Measurements from ENCODE around the gene ASCL4. TPM values are rescaled to one million over a fixed set of nuclear protein-coding genes. Genes with fewer than 3 reads are reported as not detected.

ASCL4 gene
- total RNA-seq, 4 donors from 2014 or later: not detected

DNA sequence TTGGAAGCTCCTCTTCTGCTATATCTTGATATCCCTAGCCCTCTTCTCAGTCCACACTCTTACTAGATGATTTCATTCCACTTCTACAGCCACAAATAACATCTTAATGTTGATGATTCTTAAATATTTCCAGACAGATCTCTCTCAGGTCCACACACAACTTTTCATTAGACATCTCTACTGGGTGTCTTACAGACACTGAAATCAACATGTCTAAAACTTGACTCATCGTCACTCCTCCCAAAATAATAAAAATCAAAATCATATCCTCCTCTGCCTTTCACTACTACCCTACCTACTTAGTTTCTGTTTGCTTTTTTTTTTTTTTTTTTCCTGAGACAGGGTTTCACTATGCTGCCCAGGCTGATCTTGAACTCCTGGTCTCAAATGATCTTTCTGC is 25.4 kb upstream of the ASCL4 start:
- DNase-seq (no peak), ATAC-seq (no peak)
- Histone ChIP-seq H3K4me1 (no peaks in the 10 kb centered on the region), H3K4me3 (no peak overlapping the region), H3K36me3 (peaks cover 0 to 70% of the 10 kb centered on the region in 2 donors), H3K27me3 (no peaks in the 10 kb centered on the region), H3K9me3 (no peaks in the 10 kb centered on the region), H3K27ac (no peak overlapping the region)
- intact Hi-C loops (cut with DNase I; ENCODE audit: low total_unique reads): no loop called here
- no peak for TF ChIP-seq POLR2A (IDR thresholded peaks at IDR 0.05)
- TF ChIP-seq, protein P1, sequence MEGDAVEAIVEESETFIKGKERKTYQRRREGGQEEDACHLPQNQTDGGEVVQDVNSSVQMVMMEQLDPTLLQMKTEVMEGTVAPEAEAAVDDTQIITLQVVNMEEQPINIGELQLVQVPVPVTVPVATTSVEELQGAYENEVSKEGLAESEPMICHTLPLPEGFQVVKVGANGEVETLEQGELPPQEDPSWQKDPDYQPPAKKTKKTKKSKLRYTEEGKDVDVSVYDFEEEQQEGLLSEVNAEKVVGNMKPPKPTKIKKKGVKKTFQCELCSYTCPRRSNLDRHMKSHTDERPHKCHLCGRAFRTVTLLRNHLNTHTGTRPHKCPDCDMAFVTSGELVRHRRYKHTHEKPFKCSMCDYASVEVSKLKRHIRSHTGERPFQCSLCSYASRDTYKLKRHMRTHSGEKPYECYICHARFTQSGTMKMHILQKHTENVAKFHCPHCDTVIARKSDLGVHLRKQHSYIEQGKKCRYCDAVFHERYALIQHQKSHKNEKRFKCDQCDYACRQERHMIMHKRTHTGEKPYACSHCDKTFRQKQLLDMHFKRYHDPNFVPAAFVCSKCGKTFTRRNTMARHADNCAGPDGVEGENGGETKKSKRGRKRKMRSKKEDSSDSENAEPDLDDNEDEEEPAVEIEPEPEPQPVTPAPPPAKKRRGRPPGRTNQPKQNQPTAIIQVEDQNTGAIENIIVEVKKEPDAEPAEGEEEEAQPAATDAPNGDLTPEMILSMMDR (IDR thresholded peaks at IDR 0.05 in 4 of 5, conservative IDR thresholded peaks at IDR 0.05 in 1 of 5): no peak
- in situ Hi-C loops (cut with MboI; ENCODE audit: low sequenced_read_pairs in 4 of 4): no loop called here

DNA sequence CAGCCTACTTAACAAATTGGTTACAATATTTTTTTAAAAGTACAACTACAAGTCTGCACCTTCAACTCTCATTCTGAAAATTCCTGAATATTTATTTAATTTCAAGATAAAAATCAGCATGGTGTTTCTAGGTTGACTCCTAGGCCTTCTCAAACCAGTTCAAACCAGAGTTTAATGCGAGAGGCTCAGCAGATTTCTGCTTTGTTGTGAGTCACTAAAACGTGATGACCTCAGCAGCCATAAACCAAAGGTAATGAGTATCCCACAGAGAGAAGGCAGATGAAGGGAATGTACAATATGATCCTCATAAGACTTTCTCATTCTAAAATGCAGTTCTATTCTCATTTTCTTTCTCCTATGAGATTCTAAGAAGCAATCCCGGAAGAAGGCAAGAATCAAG is 15.1 kb upstream of the ASCL4 start:
- TF ChIP-seq, protein P1 (IDR thresholded peaks at IDR 0.05 in 4 of 5, conservative IDR thresholded peaks at IDR 0.05 in 1 of 5): no peak
- TF ChIP-seq POLR2A (IDR thresholded peaks at IDR 0.05): no peak
- ATAC-seq: no peak
- intact Hi-C loops (cut with DNase I; ENCODE audit: low total_unique reads) (no loop called here), in situ Hi-C loops (cut with MboI; ENCODE audit: low sequenced_read_pairs in 4 of 4) (loop anchor here in 1 of 4 donors (5.0 kb wide), 1 partner anchor 72 kb away; the partner anchor contains the start of gene PWP1)
- no peak overlapping the region for H3K27ac ChIP-seq
- H3K4me3 ChIP-seq: peak overlapping the region in 3 of 4 donors; percentile 73 to 93 (median 80)
- H3K36me3 ChIP-seq: peaks cover 0 to 31% of the 10 kb centered on the region in 2 donors
- H3K4me1 ChIP-seq: peaks cover 26 to 30% of the 10 kb centered on the region in 2 donors
- DNase-seq: no peak
- no peaks in the 10 kb centered on the region for H3K9me3 ChIP-seq
- H3K27me3 ChIP-seq: no peaks in the 10 kb centered on the region

DNA sequence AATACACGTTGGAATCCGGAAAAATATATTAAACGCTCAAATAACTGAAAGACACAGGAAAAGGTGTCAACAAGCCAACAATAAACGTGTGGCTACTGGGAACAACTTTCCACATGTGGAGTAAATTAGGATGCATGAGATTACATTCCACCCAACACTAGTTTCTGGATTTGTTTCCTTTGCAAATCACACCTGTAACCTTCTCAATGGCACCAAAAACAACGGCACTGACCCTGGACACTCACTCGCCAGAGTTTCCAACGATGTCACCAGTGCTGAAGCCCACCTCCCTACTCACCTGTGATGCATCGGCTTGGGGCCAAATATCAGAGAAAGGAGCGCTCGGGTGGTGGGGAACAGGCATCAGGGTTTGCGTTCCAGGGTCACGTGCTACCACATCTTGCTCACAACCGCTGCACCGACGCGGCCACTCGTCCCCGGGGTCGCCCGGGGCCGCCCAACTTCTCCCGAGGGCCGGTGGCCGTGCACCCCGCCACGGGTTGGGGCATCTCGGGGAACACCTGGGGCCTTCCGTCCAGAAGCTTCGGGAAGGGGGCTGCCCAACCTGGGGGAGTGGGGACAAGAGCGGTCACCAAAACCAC is 14.2 kb upstream of the ASCL4 start:
- H3K9me3 ChIP-seq: no peaks in the 10 kb centered on the region
- H3K36me3 ChIP-seq: peaks cover 0 to 22% of the 10 kb centered on the region in 2 donors
- peaks cover 26 to 30% of the 10 kb centered on the region in 2 donors for H3K4me1 ChIP-seq
- ATAC-seq (peak; percentile 14 to 15), DNase-seq (peak in 1 of 2 donors; percentile 22)
- in situ Hi-C loops (cut with MboI; ENCODE audit: low sequenced_read_pairs in 4 of 4): no loop called here
- H3K27ac ChIP-seq: peak overlapping the region; percentile 61 to 75 (median 67)
- no peak for TF ChIP-seq POLR2A (IDR thresholded peaks at IDR 0.05)
- TF ChIP-seq, protein P1 (IDR thresholded peaks at IDR 0.05 in 4 of 5, conservative IDR thresholded peaks at IDR 0.05 in 1 of 5): no peak
- H3K4me3 ChIP-seq: peak overlapping the region; percentile 73 to 93 (median 82)
- no peaks in the 10 kb centered on the region for H3K27me3 ChIP-seq
- intact Hi-C loops (cut with DNase I; ENCODE audit: low total_unique reads): loop anchor here (5.0 kb wide), 1 partner anchor 752 kb away; no protein-coding TSS in a partner anchor

DNA sequence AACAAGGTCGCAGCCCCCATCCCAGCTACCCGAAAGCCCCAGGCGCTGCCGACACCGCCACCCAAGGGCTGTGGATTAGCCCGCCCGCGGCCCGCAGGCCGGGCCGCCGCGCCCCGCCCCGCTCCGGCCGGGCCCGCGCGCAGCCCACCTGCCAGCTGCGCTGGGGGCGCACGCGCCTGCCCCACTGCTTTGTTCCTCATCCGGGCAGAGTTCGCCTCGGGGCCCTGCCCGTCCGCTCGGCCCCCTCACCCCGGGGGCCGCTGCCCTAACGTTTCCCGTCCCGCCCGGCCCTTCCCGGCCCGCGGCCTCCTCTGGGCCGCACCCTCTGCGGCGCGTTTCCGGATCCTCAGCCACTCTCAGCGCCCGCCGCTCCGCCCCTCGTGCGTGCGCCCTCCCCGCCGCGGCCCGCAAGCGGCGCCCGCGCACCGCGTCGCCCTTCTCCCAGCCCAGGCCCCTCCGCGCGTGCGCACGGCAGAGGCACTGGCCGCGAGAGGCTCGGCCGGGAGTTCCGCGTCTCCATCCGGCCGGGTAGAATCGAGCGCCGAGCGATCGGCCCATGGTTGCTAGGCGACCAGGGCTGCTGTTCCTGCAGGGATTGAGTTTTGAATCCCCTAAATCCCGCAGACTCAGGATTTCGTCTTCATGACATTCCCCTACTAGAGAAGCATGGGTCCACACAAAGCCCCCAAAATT is 13.5 kb upstream of the ASCL4 start, which contains the start of gene PRDM4:
Gene PRDM4 (minus strand): TSS at position 329 of the 693 bp plus-strand sequence. CDS start 622 bp downstream, outside the sequence.
- TF ChIP-seq, protein P1 (IDR thresholded peaks at IDR 0.05 in 4 of 5, conservative IDR thresholded peaks at IDR 0.05 in 1 of 5): peak in 4 of 5 experiments; percentile 33 to 60 (median 44)
- TF ChIP-seq POLR2A (IDR thresholded peaks at IDR 0.05): peak; percentile 86 to 89
- Histone ChIP-seq H3K27ac (peak within 1 kb of the TSS; percentile 61 to 75 (median 67)), H3K4me3 (peak within 1 kb of the TSS; percentile 73 to 93 (median 82)), H3K4me1 (peaks cover 26 to 30% of the 10 kb centered on the region in 2 donors), H3K9me3 (no peaks in the 10 kb centered on the region), H3K36me3 (peaks cover 0 to 15% of the 10 kb centered on the region in 2 donors), H3K27me3 (no peaks in the 10 kb centered on the region)
- in situ Hi-C loops (cut with MboI; ENCODE audit: low sequenced_read_pairs in 4 of 4) (no loop called here), intact Hi-C loops (cut with DNase I; ENCODE audit: low total_unique reads) (loop anchor here (1.0 to 5.0 kb wide), 2 partner anchors 76 to 751 kb away; partner anchors contain the start of gene PWP1)
- DNase-seq (peak; percentile 87 to 91), ATAC-seq (peak; percentile 95)
